SK-N-SH (cell line): ENCODE results near the gene MPP7. TPM values are rescaled to one million over a fixed set of nuclear protein-coding genes. Genes with fewer than 3 reads are reported as not detected.

Experiments used
- CTCF ChIA-PET: fragments of 300-600, 350-600 bp; formaldehyde crosslinking; extraction: SDS; loops from one replicate; lab custom pipeline; 2021; lab: Yijun Ruan, JAX
- POLR2A ChIA-PET: fragments of 350-600 bp; sonication (Branson Sonifier 250); formaldehyde crosslinking; extraction: SDS; loops from one replicate; lab custom pipeline; 2020; ENCODE audit warnings: antibody characterized with exemption, inconsistent platforms; lab: Yijun Ruan, JAX
- DNase-seq: peaks from one replicate; pipeline ENCODE4 v3.0.0; 2012
- H2AFZ ChIP-seq: fragments of 200-600 bp; sonication (generic); 2 replicates; pipeline ENCODE4 v1.8.1; 2016; ENCODE audit warnings: antibody characterized with exemption, mild to moderate bottlenecking, low read depth
- H3F3A ChIP-seq: fragments of 200-600 bp; sonication (generic); replicated peaks from 2 replicates; pipeline ENCODE3; 2016; ENCODE audit warnings: antibody characterized with exemption, mild to moderate bottlenecking; ENCODE audit not compliant: insufficient read depth
- H3K27ac ChIP-seq, 2 experiments: fragments of 200-500 bp in 1 of 2; fragments of 200-600 bp in 1 of 2; sonication (Bioruptor generic) in 1 of 2; sonication (generic), shearing (Covaris generic) in 1 of 2; 2 replicates each; pipeline versions ENCODE4 v1.5.1 to v1.6.1; 2014 to 2016; ENCODE audit warnings: low read depth in 2 of 2, inconsistent platforms in 1 of 2, low read length in 1 of 2, mild to moderate bottlenecking in 1 of 2, mixed read lengths in 1 of 2
- H3K27me3 ChIP-seq: fragments of 200-600 bp; sonication (generic), shearing (Covaris generic); 2 replicates; pipeline ENCODE4 v1.6.1; 2016; ENCODE audit warnings: mixed run types; ENCODE audit not compliant: insufficient read depth
- H3K36me3 ChIP-seq, 2 experiments: fragments of 200-500 bp in 1 of 2; fragments of 200-600 bp in 1 of 2; sonication (Bioruptor generic) in 1 of 2; sonication (generic) in 1 of 2; replicated peaks in 1 of 2; 2 replicates each; pipeline versions ENCODE3 to v1.5.1; 2014 to 2016; ENCODE audit warnings: low read length in 1 of 2, mild to moderate bottlenecking in 1 of 2; ENCODE audit not compliant: insufficient read depth in 2 of 2, control insufficient read depth in 1 of 2
- H3K4me1 ChIP-seq, 2 experiments: fragments of 200-500 bp in 1 of 2; fragments of 200-600 bp in 1 of 2; sonication (Bioruptor generic) in 1 of 2; sonication (generic), shearing (Covaris generic) in 1 of 2; 2 replicates each; pipeline versions ENCODE4 v1.5.1 to v1.6.1; 2014 to 2016; ENCODE audit warnings: low read depth in 1 of 2, low read length in 1 of 2, mixed run types in 1 of 2; ENCODE audit not compliant: insufficient read depth in 2 of 2, control insufficient read depth in 1 of 2
- H3K4me2 ChIP-seq: fragments of 200-600 bp; sonication (generic), shearing (Covaris generic); 2 replicates; pipeline ENCODE4 v1.6.1; 2017; ENCODE audit warnings: mixed run types
- H3K4me3 ChIP-seq, 2 experiments: fragments of 200-500 bp in 1 of 2; fragments of 200-600 bp in 1 of 2; sonication (Bioruptor generic) in 1 of 2; sonication (generic), shearing (Covaris generic) in 1 of 2; 2 replicates each; pipeline versions ENCODE4 v1.5.1 to v1.8.1; 2014 to 2016; ENCODE audit warnings: low read depth in 2 of 2, inconsistent platforms in 1 of 2, low read length in 1 of 2, mild to moderate bottlenecking in 1 of 2, mixed read lengths in 1 of 2, moderate library complexity in 1 of 2
- H3K79me2 ChIP-seq: fragments of 200-600 bp; sonication (generic); 2 replicates; pipeline ENCODE4 v1.8.1; 2017; ENCODE audit warnings: mild to moderate bottlenecking; ENCODE audit not compliant: insufficient read depth
- H3K9ac ChIP-seq: fragments of 200-600 bp; sonication (generic); 2 replicates; pipeline ENCODE4 v1.6.1; 2017; ENCODE audit warnings: mixed run types
- H3K9me2 ChIP-seq: fragments of 200-600 bp; sonication (generic); 2 replicates; pipeline ENCODE4 v1.6.1; 2017; ENCODE audit warnings: mixed run types
- H3K9me3 ChIP-seq: fragments of 200-600 bp; sonication (generic); 2 replicates; pipeline ENCODE4 v1.6.1; 2017; ENCODE audit warnings: mixed run types, mild to moderate bottlenecking, moderate library complexity
- H4K20me1 ChIP-seq: fragments of 200-600 bp; sonication (generic); 2 replicates; pipeline ENCODE4 v1.6.1; 2017; ENCODE audit warnings: mild to moderate bottlenecking, mixed run types; ENCODE audit not compliant: insufficient read depth
- CHD2 ChIP-seq: fragments of 150-350 bp; IDR thresholded peaks from 2 replicates; pipeline ENCODE4 v1.6.1; 2018; ENCODE audit warnings: low read length; ENCODE audit not compliant: partially characterized antibody
- EP300 ChIP-seq, 2 experiments: IDR thresholded peaks; 2 replicates each; pipeline versions ENCODE4 v1.4.0 to v1.6.1; 2012; ENCODE audit warnings: borderline replicate concordance in 1 of 2, low read depth in 1 of 2, low read length in 1 of 2
- EZH2phosphoT487 ChIP-seq: fragments of 200-600 bp; sonication (generic); IDR thresholded peaks from 2 replicates; pipeline ENCODE4 v1.6.1; 2017; ENCODE audit warnings: low read depth, mixed run types, mild to moderate bottlenecking, antibody characterized with exemption, moderate library complexity, borderline replicate concordance
- FOXJ3 ChIP-seq: sonication (generic); formaldehyde crosslinking; IDR thresholded peaks from 2 replicates; pipeline ENCODE4 v1.5.1; 2020; ENCODE audit warnings: mild to moderate bottlenecking, missing genetic modification reagents
- GABPA ChIP-seq: IDR thresholded peaks from 2 replicates; pipeline ENCODE4 v1.4.0; 2012; ENCODE audit warnings: low read depth, mild to moderate bottlenecking
- JUND ChIP-seq: IDR thresholded peaks from 2 replicates; pipeline ENCODE4 v1.4.0; 2012
- MEF2A ChIP-seq: IDR thresholded peaks from 2 replicates; pipeline ENCODE4 v1.4.0; 2012; ENCODE audit warnings: low read depth, borderline replicate concordance
- MXI1 ChIP-seq: IDR thresholded peaks from 2 replicates; pipeline ENCODE4 v1.6.1; 2012; ENCODE audit warnings: mild to moderate bottlenecking, low read depth, low read length, improper control_type of control experiment
- NFIC ChIP-seq: IDR thresholded peaks from 2 replicates; pipeline ENCODE4 v1.4.0; 2012; ENCODE audit warnings: borderline replicate concordance
- RAD21 ChIP-seq: IDR thresholded peaks from 2 replicates; pipeline ENCODE4 v1.6.1; 2012; ENCODE audit warnings: mild to moderate bottlenecking, low read length
- RFX5 ChIP-seq: IDR thresholded peaks from 2 replicates; pipeline ENCODE4 v1.6.1; 2012; ENCODE audit warnings: mild to moderate bottlenecking, improper control_type of control experiment, low read length
- polyA plus RNA-seq, 3 experiments: library from polyadenylated mRNA; depleted of rRNA; stranded (reverse); fragments of >200 nt; gene quantifications; 2 replicates each; pipeline ENCODE4 v1.2.3, GENCODE V29; 2012
- TF ChIP-seq, protein P1 (sequence below): IDR thresholded peaks from 2 replicates; pipeline ENCODE4 v1.6.1; 2012; ENCODE audit warnings: mild to moderate bottlenecking, low read depth, low read length, moderate library complexity
- TF ChIP-seq, protein P2 (sequence below): fragments of 150-350 bp; IDR thresholded peaks from 2 replicates; pipeline ENCODE4 v1.6.1; 2016; ENCODE audit warnings: mild to moderate bottlenecking, low read depth, low read length
- TF ChIP-seq, protein P3 (sequence below): IDR thresholded peaks from 2 replicates; pipeline ENCODE4 v1.4.0; 2012; ENCODE audit warnings: low read depth, borderline replicate concordance

MPP7 gene
- polyA plus RNA-seq, 1 of the 3 experiments (the other 2 are of a cell fraction), result not detected

DNA sequence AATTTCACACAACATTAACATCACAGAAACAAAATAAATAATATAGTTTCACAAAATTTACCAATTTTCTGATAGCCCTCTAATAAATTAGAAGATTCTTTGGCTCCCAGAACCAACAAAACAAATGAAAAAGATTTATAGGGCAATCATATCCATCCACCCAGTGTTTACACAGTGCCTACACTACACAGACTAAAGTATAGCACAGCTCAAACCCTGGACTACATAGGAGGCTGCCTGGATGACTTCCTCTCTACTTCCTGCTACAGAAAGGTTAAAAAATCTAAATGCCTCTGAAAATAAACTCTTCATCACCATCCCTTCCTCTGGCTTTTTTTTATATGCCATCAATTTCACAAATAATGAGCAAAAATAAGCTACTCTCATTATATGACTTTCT is 28.4 kb downstream of the MPP7 start:
- Histone ChIP-seq H4K20me1 (no peaks in the 10 kb centered on the region), H3K9ac (no peak overlapping the region), H3K9me2 (no peaks in the 10 kb centered on the region), H3K4me3 (no peak overlapping the region), H3K4me1 (no peaks in the 10 kb centered on the region), H3F3A (no peaks in the 10 kb centered on the region), H3K79me2 (no peaks in the 10 kb centered on the region), H3K27me3 (peaks cover 16% of the 10 kb centered on the region; the same call in 1 of the 2 replicates), H3K27ac (no peak overlapping the region), H2AFZ (no peak overlapping the region), H3K36me3 (no peaks in the 10 kb centered on the region), H3K9me3 (no peaks in the 10 kb centered on the region), H3K4me2 (no peak overlapping the region)
- ChIA-PET CTCF (interaction anchor here (0.7 kb wide), 1 partner anchor 107 kb away, joined by 3 read pairs; no protein-coding TSS in a partner anchor), POLR2A (no interaction called here)
- DNase-seq, result no peak
- TF ChIP-seq RAD21, result no peak
- TF ChIP-seq, protein P1, sequence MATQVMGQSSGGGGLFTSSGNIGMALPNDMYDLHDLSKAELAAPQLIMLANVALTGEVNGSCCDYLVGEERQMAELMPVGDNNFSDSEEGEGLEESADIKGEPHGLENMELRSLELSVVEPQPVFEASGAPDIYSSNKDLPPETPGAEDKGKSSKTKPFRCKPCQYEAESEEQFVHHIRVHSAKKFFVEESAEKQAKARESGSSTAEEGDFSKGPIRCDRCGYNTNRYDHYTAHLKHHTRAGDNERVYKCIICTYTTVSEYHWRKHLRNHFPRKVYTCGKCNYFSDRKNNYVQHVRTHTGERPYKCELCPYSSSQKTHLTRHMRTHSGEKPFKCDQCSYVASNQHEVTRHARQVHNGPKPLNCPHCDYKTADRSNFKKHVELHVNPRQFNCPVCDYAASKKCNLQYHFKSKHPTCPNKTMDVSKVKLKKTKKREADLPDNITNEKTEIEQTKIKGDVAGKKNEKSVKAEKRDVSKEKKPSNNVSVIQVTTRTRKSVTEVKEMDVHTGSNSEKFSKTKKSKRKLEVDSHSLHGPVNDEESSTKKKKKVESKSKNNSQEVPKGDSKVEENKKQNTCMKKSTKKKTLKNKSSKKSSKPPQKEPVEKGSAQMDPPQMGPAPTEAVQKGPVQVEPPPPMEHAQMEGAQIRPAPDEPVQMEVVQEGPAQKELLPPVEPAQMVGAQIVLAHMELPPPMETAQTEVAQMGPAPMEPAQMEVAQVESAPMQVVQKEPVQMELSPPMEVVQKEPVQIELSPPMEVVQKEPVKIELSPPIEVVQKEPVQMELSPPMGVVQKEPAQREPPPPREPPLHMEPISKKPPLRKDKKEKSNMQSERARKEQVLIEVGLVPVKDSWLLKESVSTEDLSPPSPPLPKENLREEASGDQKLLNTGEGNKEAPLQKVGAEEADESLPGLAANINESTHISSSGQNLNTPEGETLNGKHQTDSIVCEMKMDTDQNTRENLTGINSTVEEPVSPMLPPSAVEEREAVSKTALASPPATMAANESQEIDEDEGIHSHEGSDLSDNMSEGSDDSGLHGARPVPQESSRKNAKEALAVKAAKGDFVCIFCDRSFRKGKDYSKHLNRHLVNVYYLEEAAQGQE, result no peak
- TF ChIP-seq CHD2, result no peak
- TF ChIP-seq JUND, result no peak
- TF ChIP-seq EZH2phosphoT487, result no peak
- TF ChIP-seq, protein P2, sequence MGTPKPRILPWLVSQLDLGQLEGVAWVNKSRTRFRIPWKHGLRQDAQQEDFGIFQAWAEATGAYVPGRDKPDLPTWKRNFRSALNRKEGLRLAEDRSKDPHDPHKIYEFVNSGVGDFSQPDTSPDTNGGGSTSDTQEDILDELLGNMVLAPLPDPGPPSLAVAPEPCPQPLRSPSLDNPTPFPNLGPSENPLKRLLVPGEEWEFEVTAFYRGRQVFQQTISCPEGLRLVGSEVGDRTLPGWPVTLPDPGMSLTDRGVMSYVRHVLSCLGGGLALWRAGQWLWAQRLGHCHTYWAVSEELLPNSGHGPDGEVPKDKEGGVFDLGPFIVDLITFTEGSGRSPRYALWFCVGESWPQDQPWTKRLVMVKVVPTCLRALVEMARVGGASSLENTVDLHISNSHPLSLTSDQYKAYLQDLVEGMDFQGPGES, result no peak
- TF ChIP-seq, protein P3, sequence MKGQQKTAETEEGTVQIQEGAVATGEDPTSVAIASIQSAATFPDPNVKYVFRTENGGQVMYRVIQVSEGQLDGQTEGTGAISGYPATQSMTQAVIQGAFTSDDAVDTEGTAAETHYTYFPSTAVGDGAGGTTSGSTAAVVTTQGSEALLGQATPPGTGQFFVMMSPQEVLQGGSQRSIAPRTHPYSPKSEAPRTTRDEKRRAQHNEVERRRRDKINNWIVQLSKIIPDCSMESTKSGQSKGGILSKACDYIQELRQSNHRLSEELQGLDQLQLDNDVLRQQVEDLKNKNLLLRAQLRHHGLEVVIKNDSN, result no peak
- TF ChIP-seq GABPA, result no peak
- no peak for TF ChIP-seq MXI1
- TF ChIP-seq EP300 (IDR thresholded peaks at IDR 0.05; ENCODE audit: borderline replicate concordance in 1 of 2, low read depth in 1 of 2, low read length in 1 of 2), result no peak
- TF ChIP-seq NFIC, result no peak
- no peak for TF ChIP-seq FOXJ3
- TF ChIP-seq RFX5, result no peak
- no peak for TF ChIP-seq MEF2A
